ENCODE data around the gene ITGB6. TPM values are rescaled to one million over a fixed set of nuclear protein-coding genes. Genes with fewer than 3 reads are reported as not detected.

ITGB6 gene
- total and polyA plus RNA-seq, 10 of the 15 experiments (the other 5 are each of a cell fraction or from before 2014, with no cell fraction given): 0.04 TPM; not detected in 9

DNA sequence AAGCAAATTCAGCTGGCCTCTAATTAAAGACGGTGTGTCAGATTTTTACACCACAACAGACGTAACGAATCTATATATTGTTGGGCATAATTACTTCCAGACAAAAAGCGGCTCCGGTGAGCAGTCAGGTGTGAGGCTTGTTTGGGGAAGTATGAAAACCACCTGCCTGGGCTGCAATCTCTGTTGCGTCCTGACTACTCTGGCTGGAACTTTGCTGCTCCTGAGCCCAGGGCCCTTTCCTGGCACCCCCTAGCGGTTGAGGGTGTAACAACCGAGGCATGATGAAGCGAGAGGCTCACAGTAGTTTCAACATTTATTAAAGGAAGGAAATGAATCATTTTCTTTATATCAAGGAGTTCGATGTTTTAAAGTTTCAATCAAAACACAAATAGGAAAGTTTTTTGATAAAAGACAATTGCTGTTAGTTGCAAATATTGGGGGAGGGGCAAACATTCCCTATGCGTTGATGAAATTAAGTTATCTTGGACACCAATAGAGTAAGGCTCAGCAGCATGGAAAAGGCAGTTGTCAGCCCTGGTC is 10.6 kb upstream of the ITGB6 start:
- H3K4me1 ChIP-seq (ENCODE audit: control insufficient read depth, insufficient read depth, low read length): peaks cover 31% of the 10 kb centered on the region
- H3K27me3 ChIP-seq (replicated peaks in 1 of 2; ENCODE audit: control insufficient read depth in 2 of 2, insufficient read depth in 2 of 2, low read length in 1 of 2): peaks cover 0 to 2% of the 10 kb centered on the region in 2 experiments; a peak in 3 of 4 replicates
- DNase-seq (ENCODE audit: low read depth, low spot score): peak; percentile 75
- H3K27ac ChIP-seq (ENCODE audit: control insufficient read depth, insufficient read depth): no peak overlapping the region
- ChIA-PET RAD21 (ENCODE audit: unreplicated experiment) (interaction anchor here (0.7 to 4.6 kb wide), 5 partner anchors 14 to 853 kb away, joined by 3 to 51 read pairs (median 4); no protein-coding TSS in a partner anchor), SMC1A (ENCODE audit: uncharacterized antibody, unreplicated experiment) (interaction anchor here (0.6 to 4.0 kb wide), 14 partner anchors 10 to 782 kb away, joined by 3 to 44 read pairs (median 4); no protein-coding TSS in a partner anchor), CTCF (interaction anchor here (0.6 to 9.1 kb wide), 17 partner anchors 8 to 215 kb away, joined by 3 to 122 read pairs (median 4); no protein-coding TSS in a partner anchor), POLR2A (no interaction called here)
- H3K9me3 ChIP-seq (replicated peaks; ENCODE audit: control insufficient read depth, insufficient read depth, low read length): peaks cover 2% of the 10 kb centered on the region; the same call in 2 of the 3 replicates
- H3K36me3 ChIP-seq (ENCODE audit: control insufficient read depth in 2 of 2, insufficient read depth in 2 of 2, low read length in 1 of 2): no peaks in the 10 kb centered on the region
- WGBS (ENCODE audit: insufficient coverage, insufficient replicate concordance, low lambda C conversion rate, missing lambda C conversion rate): 9% methylated on average over 11 of the region's 11 CpGs
- in situ Hi-C loops (cut with MboI) (loop anchor here (5.0 kb wide), 1 partner anchor 103 kb away; no protein-coding TSS in a partner anchor), intact Hi-C loops (cut with micrococcal nuclease; ENCODE audit: unreplicated experiment) (loop anchor here (1.0 kb wide), 2 partner anchors 56 to 100 kb away; no protein-coding TSS in a partner anchor)
- no peak overlapping the region for H3K4me3 ChIP-seq
- H3K79me2 ChIP-seq (ENCODE audit: control insufficient read depth, insufficient read depth, low read length): no peaks in the 10 kb centered on the region
- FAIRE-seq: peak; percentile 86
- ATAC-seq: peak; percentile 90
- no peak overlapping the region for H2AFZ ChIP-seq (ENCODE audit: control insufficient read depth, low read depth, low read length)
- peak overlapping the region; percentile 7; the same call in 1 of the 2 replicates for H3K4me2 ChIP-seq (ENCODE audit: control insufficient read depth, insufficient read depth)
- H4K20me1 ChIP-seq (ENCODE audit: control insufficient read depth, insufficient read depth): no peaks in the 10 kb centered on the region
- no peak overlapping the region for H3K9ac ChIP-seq (ENCODE audit: control insufficient read depth, insufficient read depth, low read length)
- BruUV-seq (replicated peaks): no TSS peak
- TF ChIP-seq BHLHE40 (IDR thresholded peaks at IDR 0.05; ENCODE audit: borderline replicate concordance in 1 of 2, low read depth in 2 of 2, low read length in 1 of 2) (0 out of 4 replicates have a peak, but pooled peaks have one; percentile 8 to 36), POLR2AphosphoS5 (IDR thresholded peaks at IDR 0.05; ENCODE audit: low read length) (no peak), EED (IDR thresholded peaks at IDR 0.05; ENCODE audit: low read depth) (peak; percentile 79), NFXL1 (IDR thresholded peaks at IDR 0.05; ENCODE audit: borderline replicate concordance) (no peak), HDAC6 (IDR thresholded peaks at IDR 0.05; ENCODE audit: unreplicated experiment) (no peak), NBN (IDR thresholded peaks at IDR 0.05) (peak; percentile 43; the same call in 1 of the 2 replicates), SP1 (IDR thresholded peaks at IDR 0.05; ENCODE audit: low read depth, low read length) (no peak), RELA (IDR thresholded peaks at IDR 0.05; ENCODE audit: borderline replicate concordance, partially characterized antibody) (peak; percentile 69), DPF2 (IDR thresholded peaks at IDR 0.05) (peak; percentile 67; the same call in 1 of the 2 replicates), IRF5 (IDR thresholded peaks at IDR 0.05; ENCODE audit: borderline replicate concordance) (no peak), ZNF622 (IDR thresholded peaks at IDR 0.05) (no peak)
- TF ChIP-seq, protein P1, sequence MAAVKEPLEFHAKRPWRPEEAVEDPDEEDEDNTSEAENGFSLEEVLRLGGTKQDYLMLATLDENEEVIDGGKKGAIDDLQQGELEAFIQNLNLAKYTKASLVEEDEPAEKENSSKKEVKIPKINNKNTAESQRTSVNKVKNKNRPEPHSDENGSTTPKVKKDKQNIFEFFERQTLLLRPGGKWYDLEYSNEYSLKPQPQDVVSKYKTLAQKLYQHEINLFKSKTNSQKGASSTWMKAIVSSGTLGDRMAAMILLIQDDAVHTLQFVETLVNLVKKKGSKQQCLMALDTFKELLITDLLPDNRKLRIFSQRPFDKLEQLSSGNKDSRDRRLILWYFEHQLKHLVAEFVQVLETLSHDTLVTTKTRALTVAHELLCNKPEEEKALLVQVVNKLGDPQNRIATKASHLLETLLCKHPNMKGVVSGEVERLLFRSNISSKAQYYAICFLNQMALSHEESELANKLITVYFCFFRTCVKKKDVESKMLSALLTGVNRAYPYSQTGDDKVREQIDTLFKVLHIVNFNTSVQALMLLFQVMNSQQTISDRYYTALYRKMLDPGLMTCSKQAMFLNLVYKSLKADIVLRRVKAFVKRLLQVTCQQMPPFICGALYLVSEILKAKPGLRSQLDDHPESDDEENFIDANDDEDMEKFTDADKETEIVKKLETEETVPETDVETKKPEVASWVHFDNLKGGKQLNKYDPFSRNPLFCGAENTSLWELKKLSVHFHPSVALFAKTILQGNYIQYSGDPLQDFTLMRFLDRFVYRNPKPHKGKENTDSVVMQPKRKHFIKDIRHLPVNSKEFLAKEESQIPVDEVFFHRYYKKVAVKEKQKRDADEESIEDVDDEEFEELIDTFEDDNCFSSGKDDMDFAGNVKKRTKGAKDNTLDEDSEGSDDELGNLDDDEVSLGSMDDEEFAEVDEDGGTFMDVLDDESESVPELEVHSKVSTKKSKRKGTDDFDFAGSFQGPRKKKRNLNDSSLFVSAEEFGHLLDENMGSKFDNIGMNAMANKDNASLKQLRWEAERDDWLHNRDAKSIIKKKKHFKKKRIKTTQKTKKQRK (IDR thresholded peaks at IDR 0.05; ENCODE audit: low read depth, low read length): no peak
- TF ChIP-seq, protein P2, sequence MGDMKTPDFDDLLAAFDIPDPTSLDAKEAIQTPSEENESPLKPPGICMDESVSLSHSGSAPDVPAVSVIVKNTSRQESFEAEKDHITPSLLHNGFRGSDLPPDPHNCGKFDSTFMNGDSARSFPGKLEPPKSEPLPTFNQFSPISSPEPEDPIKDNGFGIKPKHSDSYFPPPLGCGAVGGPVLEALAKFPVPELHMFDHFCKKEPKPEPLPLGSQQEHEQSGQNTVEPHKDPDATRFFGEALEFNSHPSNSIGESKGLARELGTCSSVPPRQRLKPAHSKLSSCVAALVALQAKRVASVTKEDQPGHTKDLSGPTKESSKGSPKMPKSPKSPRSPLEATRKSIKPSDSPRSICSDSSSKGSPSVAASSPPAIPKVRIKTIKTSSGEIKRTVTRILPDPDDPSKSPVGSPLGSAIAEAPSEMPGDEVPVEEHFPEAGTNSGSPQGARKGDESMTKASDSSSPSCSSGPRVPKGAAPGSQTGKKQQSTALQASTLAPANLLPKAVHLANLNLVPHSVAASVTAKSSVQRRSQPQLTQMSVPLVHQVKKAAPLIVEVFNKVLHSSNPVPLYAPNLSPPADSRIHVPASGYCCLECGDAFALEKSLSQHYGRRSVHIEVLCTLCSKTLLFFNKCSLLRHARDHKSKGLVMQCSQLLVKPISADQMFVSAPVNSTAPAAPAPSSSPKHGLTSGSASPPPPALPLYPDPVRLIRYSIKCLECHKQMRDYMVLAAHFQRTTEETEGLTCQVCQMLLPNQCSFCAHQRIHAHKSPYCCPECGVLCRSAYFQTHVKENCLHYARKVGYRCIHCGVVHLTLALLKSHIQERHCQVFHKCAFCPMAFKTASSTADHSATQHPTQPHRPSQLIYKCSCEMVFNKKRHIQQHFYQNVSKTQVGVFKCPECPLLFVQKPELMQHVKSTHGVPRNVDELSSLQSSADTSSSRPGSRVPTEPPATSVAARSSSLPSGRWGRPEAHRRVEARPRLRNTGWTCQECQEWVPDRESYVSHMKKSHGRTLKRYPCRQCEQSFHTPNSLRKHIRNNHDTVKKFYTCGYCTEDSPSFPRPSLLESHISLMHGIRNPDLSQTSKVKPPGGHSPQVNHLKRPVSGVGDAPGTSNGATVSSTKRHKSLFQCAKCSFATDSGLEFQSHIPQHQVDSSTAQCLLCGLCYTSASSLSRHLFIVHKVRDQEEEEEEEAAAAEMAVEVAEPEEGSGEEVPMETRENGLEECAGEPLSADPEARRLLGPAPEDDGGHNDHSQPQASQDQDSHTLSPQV (IDR thresholded peaks at IDR 0.05): no peak

All from GM12878 (cell line).